Cortex of kidney (tissue), 1 donor: ENCODE measurements around the gene CPVL.

Experiments used
- DNase-seq: peaks from one replicate; lab custom pipeline; 2025; lab: John Stamatoyannopoulos, UW

The CPVL gene

DNA sequence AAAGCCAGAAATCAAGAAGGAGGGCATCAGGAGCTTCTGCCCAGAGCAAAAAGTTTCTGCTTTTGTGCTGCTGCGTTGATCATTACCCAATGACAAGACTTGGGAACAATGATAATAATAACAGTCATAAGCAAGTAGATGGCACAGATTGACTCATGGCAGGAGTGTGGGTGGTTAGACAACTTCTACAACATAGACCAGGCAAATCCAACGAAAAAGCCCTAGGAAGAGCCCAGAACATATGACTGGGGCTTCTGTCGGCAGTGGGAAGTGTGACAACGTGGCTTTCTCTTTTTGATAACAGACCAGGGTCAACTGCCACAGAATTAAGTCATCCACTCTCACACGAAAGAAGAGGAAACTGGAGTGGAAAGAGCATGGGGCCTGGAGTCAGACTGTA lies 102.8 kb downstream of the CPVL start:
- no peak for DNase-seq

DNA sequence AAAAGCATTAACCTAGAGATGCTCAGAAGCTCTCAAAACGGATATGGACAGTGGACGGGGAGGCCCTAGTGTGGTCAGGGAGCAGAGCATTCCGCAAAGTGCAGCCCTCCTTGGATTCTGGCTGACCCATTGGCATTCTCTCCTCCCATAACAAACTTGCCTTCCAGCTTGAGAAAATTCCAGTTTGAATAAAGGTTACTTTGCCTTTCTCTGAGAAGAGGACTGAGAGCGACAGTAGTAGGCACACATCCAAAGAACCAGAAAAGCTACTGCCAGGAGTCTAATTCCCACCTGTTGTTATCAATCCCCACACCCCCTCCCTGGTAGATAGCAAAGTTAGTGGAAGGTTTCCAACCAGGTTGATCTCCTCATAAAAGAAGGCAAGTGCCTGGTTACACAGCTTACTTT lies 103.5 kb downstream of the CPVL start:
- no peak for DNase-seq

GRCh38 chr7:29041991-29042390 lies 104.3 kb downstream of the CPVL start:
- DNase-seq: no peak

GRCh38 chr7:29040579-29040925 lies 105.8 kb downstream of the CPVL start:
- no peak for DNase-seq

GRCh38 chr7:29039821-29040578 lies 106.3 kb downstream of the CPVL start:
- no peak for DNase-seq

GRCh38 chr7:29038463-29038862 lies 107.9 kb downstream of the CPVL start:
- DNase-seq: no peak

DNA sequence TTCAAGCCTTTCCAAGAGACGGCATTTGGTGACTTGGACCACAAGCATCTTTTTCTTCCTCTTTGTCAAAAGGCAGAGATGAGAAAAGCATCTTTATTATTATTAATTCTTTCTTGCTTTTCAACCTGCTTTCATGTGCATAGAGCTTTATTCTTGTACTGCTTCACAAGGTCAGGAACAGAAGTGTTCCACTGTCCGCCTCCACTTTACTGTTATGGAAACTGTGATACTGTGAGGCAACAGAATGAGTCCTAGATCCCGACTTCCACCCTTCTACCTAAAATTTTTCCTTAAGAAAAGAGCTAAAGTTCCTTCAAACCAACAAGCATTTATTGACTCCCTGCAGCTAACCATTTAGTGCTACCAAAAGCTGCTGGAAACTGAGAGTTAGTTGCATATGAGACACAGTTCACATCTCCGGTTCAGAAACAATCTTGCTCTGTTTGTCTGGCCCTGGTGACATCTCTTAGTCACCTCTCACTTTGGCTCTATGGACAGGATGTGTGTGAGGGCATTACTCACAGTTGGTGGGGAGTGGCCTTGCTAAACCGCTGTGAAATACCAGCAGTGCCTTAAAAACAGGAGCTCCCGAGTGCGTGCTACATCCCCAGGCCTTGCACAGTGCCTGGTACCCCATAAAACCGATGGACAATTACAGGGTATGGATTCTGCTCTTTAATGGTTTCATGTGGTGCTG lies 111.1 kb downstream of the CPVL start:
- no peak for DNase-seq

DNA sequence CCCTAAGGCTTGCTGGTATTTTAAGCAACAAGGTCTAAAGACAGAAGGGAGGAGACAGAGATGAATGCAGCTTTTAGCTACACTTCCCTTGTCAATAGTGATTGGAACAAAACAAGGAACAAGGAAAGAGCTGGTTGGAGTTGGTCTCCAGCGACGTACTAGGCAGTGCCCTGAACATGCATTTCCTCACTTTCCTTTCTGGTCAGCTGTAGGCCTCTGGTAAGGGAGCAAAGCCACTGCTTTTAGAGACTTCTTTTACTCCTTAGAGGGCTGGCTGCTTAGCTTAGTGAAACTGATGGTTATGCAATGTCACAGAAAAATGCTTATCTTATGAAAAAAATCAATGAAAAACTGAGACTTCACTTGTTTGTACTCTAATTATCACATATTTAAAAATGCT lies 112.8 kb downstream of the CPVL start:
- DNase-seq: no peak

DNA sequence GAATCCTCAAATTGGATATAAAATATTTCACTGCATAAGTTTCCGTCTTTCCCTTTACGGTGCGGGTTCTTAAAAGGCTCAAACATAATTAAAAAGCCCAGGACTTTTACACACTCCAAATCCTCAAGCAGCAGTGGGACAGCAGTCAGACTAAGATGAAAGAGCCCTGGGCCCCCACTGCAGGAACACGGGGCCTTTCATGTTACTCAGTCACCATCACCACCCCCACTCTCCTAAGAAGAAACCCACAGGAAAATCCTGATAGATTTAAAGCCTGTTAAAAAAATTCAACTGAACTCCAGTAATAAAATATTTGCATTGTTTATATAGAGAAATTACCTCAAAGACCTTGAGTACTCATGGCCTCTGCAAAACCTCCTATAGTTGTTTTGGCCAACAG lies 114.2 kb downstream of the CPVL start:
- DNase-seq: no peak

GRCh38 chr7:29030781-29031275 lies 115.5 kb downstream of the CPVL start:
- DNase-seq: no peak

- DNase-seq: no peak
Measured at GRCh38 chr7:29022291-29022988, 123.9 kb downstream of the CPVL start.

- DNase-seq: no peak
Measured at GRCh38 chr7:29019896-29020295, 126.4 kb downstream of the CPVL start.

- DNase-seq: no peak
Measured at GRCh38 chr7:29019387-29019786, 127.0 kb downstream of the CPVL start.

GRCh38 chr7:29017713-29018112 lies 128.6 kb downstream of the CPVL start:
- DNase-seq: no peak

DNA sequence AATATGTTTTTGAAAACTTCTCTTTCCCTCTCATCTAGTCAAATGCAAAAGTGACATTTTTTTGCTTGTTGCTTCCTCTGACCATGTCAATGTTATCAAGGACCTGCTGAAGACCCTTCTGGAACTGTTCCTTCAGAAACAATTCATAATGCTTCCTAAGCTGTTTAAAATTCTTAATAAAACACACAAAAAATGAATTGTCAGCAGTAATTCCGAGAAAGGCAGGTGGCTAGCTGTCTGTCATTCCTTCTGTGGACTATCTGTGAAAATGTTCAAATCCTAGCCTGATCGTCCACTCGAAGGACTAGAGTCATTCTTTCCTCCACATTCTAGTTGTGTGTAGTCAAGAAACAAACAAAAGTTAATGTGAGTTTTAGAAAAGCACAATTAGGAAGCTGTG lies 131.6 kb downstream of the CPVL start:
- no peak for DNase-seq

GRCh38 chr7:29013931-29014330 lies 132.4 kb downstream of the CPVL start:
- DNase-seq: no peak

DNA sequence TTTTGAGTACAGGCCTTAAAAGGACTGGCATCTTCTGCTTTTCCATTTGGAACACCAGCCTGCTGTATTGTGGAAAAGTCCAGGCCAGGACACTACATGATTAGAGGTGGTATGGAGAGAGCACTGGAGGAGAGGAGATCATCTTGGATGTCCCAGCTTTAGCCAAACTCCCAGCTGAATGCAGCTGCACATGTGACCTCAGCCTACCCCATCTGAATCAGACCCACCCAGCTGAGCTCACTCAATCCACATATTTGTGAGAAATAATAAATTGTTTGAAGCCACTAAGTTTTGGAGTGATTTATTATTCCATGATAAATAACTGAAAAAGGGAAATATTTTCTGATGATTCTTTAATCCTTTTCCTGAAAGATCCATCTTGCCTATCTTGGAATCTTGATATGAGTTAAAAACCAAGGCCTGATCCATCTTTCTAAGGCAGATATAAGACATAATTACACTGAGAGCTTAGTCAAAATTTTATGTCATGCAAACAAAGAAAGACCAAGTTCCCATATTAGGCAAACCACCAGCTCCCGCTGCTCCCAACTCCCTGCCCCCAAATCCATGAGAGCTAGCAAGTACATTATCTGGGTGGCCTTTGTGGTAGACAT lies 133.1 kb downstream of the CPVL start:
- DNase-seq: no peak

GRCh38 chr7:29009947-29010346 lies 136.4 kb downstream of the CPVL start:
- DNase-seq: no peak

- no peak for DNase-seq
Measured at GRCh38 chr7:29008590-29008989, 137.7 kb downstream of the CPVL start.

DNA sequence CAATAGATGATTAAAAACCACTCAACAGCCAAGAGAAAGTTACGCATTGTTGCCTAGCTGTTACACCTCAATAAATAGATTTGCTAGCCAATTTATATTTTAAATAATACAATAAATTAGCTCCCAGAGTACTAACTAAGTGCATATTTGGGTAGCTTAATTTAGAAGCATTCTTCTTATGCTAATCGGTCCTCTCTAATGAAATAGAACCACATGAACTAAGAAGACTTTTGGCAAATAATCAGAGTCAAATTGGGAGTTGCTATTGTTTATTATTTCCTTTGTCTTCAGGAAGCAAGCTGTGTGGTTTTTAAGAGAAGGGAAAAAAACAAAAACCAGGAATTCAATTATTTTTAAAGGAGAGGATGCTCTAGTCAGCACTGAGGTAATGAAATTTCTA lies 139.2 kb downstream of the CPVL start:
- no peak for DNase-seq

GRCh38 chr7:29005829-29006228 lies 140.5 kb downstream of the CPVL start:
- no peak for DNase-seq

GRCh38 chr7:29005406-29005805 lies 140.9 kb downstream of the CPVL start:
- no peak for DNase-seq

- DNase-seq: no peak
Measured at GRCh38 chr7:29003703-29004102, 142.6 kb downstream of the CPVL start.
